Measurements from ENCODE around the gene PARVA. TPM values are rescaled to one million over a fixed set of nuclear protein-coding genes. Genes with fewer than 3 reads are reported as not detected.

PARVA gene
- total RNA-seq, 2 experiments from 2014 or later: 0.61 to 0.65 TPM

GRCh38 chr11:12456651-12457579, 79.5 kb downstream of the PARVA start:
- Mint-ChIP-seq H3K27me3 (no peaks in the 10 kb centered on the region), H3K27ac (no peak overlapping the region), H3K4me1 (no peaks in the 10 kb centered on the region), H3K9me3 (no peaks in the 10 kb centered on the region), H3K36me3 (no peaks in the 10 kb centered on the region), H3K4me3 (no peak overlapping the region)
- no peak for DNase-seq
- no peak for ATAC-seq (ENCODE audit: low read depth)
- POLR2A ChIA-PET: no interaction called here

- H3K4me1 Mint-ChIP-seq: no peaks in the 10 kb centered on the region
- H3K27ac Mint-ChIP-seq: no peak overlapping the region
- POLR2A ChIA-PET: no interaction called here
- no peaks in the 10 kb centered on the region for H3K9me3 Mint-ChIP-seq
- ATAC-seq (ENCODE audit: low read depth): no peak
- no peak for DNase-seq
- H3K36me3 Mint-ChIP-seq: no peaks in the 10 kb centered on the region
- H3K4me3 Mint-ChIP-seq: no peak overlapping the region
- peaks cover 3% of the 10 kb centered on the region for H3K27me3 Mint-ChIP-seq
These were observed 80.7 kb downstream of the PARVA start for GRCh38 chr11:12458042-12458441.

GRCh38 chr11:12459374-12459773, 82.0 kb downstream of the PARVA start:
- DNase-seq: no peak
- Mint-ChIP-seq H3K9me3 (peaks cover 2% of the 10 kb centered on the region), H3K27me3 (peaks cover 5% of the 10 kb centered on the region), H3K4me3 (no peak overlapping the region), H3K36me3 (no peaks in the 10 kb centered on the region), H3K27ac (no peak overlapping the region), H3K4me1 (no peaks in the 10 kb centered on the region)
- ATAC-seq (ENCODE audit: low read depth): no peak
- POLR2A ChIA-PET: no interaction called here

- ATAC-seq (ENCODE audit: low read depth): no peak
- H3K4me3 Mint-ChIP-seq: no peak overlapping the region
- no peaks in the 10 kb centered on the region for H3K36me3 Mint-ChIP-seq
- H3K27me3 Mint-ChIP-seq: peaks cover 5% of the 10 kb centered on the region
- no peak overlapping the region for H3K27ac Mint-ChIP-seq
- no peaks in the 10 kb centered on the region for H3K4me1 Mint-ChIP-seq
- POLR2A ChIA-PET: no interaction called here
- H3K9me3 Mint-ChIP-seq: peaks cover 3% of the 10 kb centered on the region
- DNase-seq: no peak
These were observed 82.6 kb downstream of the PARVA start for GRCh38 chr11:12459865-12460444.

- Mint-ChIP-seq H3K4me3 (no peak overlapping the region), H3K9me3 (peaks cover 3% of the 10 kb centered on the region)
- POLR2A ChIA-PET: no interaction called here
These were observed 83.1 kb downstream of the PARVA start for GRCh38 chr11:12460466-12460865.

GRCh38 chr11:12461516-12461915, 84.1 kb downstream of the PARVA start:
- ATAC-seq (ENCODE audit: low read depth): no peak
- H3K36me3 Mint-ChIP-seq: no peaks in the 10 kb centered on the region

More at GRCh38 chr11:12460466-12460865, 83.1 kb downstream of the PARVA start:
- H3K27ac Mint-ChIP-seq: no peak overlapping the region
- peaks cover 5% of the 10 kb centered on the region for H3K27me3 Mint-ChIP-seq
- H3K36me3 Mint-ChIP-seq: no peaks in the 10 kb centered on the region
- no peak for DNase-seq
- H3K4me1 Mint-ChIP-seq: no peaks in the 10 kb centered on the region
- no peak for ATAC-seq (ENCODE audit: low read depth)

GRCh38 chr11:12464303-12464702, 86.9 kb downstream of the PARVA start:
- Mint-ChIP-seq H3K27me3 (peaks cover 5% of the 10 kb centered on the region), H3K4me1 (no peaks in the 10 kb centered on the region), H3K4me3 (no peak overlapping the region), H3K36me3 (no peaks in the 10 kb centered on the region), H3K9me3 (peaks cover 3% of the 10 kb centered on the region), H3K27ac (no peak overlapping the region)
- POLR2A ChIA-PET: no interaction called here
- no peak for DNase-seq
- no peak for ATAC-seq (ENCODE audit: low read depth)

More at GRCh38 chr11:12461516-12461915, 84.1 kb downstream of the PARVA start:
- H3K27me3 Mint-ChIP-seq: peaks cover 5% of the 10 kb centered on the region
- no peaks in the 10 kb centered on the region for H3K4me1 Mint-ChIP-seq
- no peak for DNase-seq
- H3K27ac Mint-ChIP-seq: no peak overlapping the region
- POLR2A ChIA-PET: no interaction called here
- peaks cover 3% of the 10 kb centered on the region for H3K9me3 Mint-ChIP-seq
- H3K4me3 Mint-ChIP-seq: no peak overlapping the region

- no peak overlapping the region for H3K27ac Mint-ChIP-seq
- H3K4me1 Mint-ChIP-seq: no peaks in the 10 kb centered on the region
- POLR2A ChIA-PET: no interaction called here
- ATAC-seq (ENCODE audit: low read depth) (no peak), DNase-seq (no peak)
- H3K4me3 Mint-ChIP-seq: no peak overlapping the region
- H3K36me3 Mint-ChIP-seq: no peaks in the 10 kb centered on the region
- peaks cover 3% of the 10 kb centered on the region for H3K9me3 Mint-ChIP-seq
- peaks cover 5% of the 10 kb centered on the region for H3K27me3 Mint-ChIP-seq
These were observed 88.0 kb downstream of the PARVA start for GRCh38 chr11:12465332-12465731.

- DNase-seq (no peak), ATAC-seq (ENCODE audit: low read depth) (no peak)
- Mint-ChIP-seq H3K27ac (no peak overlapping the region), H3K27me3 (peaks cover 2% of the 10 kb centered on the region), H3K4me1 (no peaks in the 10 kb centered on the region), H3K36me3 (no peaks in the 10 kb centered on the region), H3K4me3 (no peak overlapping the region), H3K9me3 (peaks cover 3% of the 10 kb centered on the region)
- POLR2A ChIA-PET: no interaction called here
These were observed 90.2 kb downstream of the PARVA start for GRCh38 chr11:12467610-12468009.

- H3K4me1 Mint-ChIP-seq: no peaks in the 10 kb centered on the region
- POLR2A ChIA-PET: no interaction called here
- peaks cover under 1% of the 10 kb centered on the region for H3K9me3 Mint-ChIP-seq
- no peak for DNase-seq
- ATAC-seq (ENCODE audit: low read depth): no peak
- H3K36me3 Mint-ChIP-seq: no peaks in the 10 kb centered on the region
- H3K27ac Mint-ChIP-seq: no peak overlapping the region
- no peaks in the 10 kb centered on the region for H3K27me3 Mint-ChIP-seq
- H3K4me3 Mint-ChIP-seq: no peak overlapping the region
These were observed 92.1 kb downstream of the PARVA start for GRCh38 chr11:12469451-12469850.

- DNase-seq: no peak
- no peaks in the 10 kb centered on the region for H3K9me3 Mint-ChIP-seq
- H3K27me3 Mint-ChIP-seq: no peaks in the 10 kb centered on the region
- H3K27ac Mint-ChIP-seq: no peak overlapping the region
- ATAC-seq (ENCODE audit: low read depth): no peak
- H3K4me3 Mint-ChIP-seq: no peak overlapping the region
- H3K4me1 Mint-ChIP-seq: no peaks in the 10 kb centered on the region
- H3K36me3 Mint-ChIP-seq: no peaks in the 10 kb centered on the region
- POLR2A ChIA-PET: no interaction called here
These were observed 92.9 kb downstream of the PARVA start for GRCh38 chr11:12470236-12470635.

- H3K9me3 Mint-ChIP-seq: no peaks in the 10 kb centered on the region
- no peak overlapping the region for H3K4me3 Mint-ChIP-seq
- H3K27me3 Mint-ChIP-seq: no peaks in the 10 kb centered on the region
- H3K36me3 Mint-ChIP-seq: no peaks in the 10 kb centered on the region
- no peak for ATAC-seq (ENCODE audit: low read depth)
- H3K4me1 Mint-ChIP-seq: no peaks in the 10 kb centered on the region
- no peak for DNase-seq
- no peak overlapping the region for H3K27ac Mint-ChIP-seq
- POLR2A ChIA-PET: interaction anchor here (0.5 kb wide), 1 partner anchor 311 kb away, joined by 5 read pairs; no protein-coding TSS in a partner anchor
These were observed 95.1 kb downstream of the PARVA start for GRCh38 chr11:12472401-12473005.

GRCh38 chr11:12473381-12473780, 96.0 kb downstream of the PARVA start:
- H3K27ac Mint-ChIP-seq: no peak overlapping the region
- H3K4me3 Mint-ChIP-seq: no peak overlapping the region
- no peaks in the 10 kb centered on the region for H3K27me3 Mint-ChIP-seq
- POLR2A ChIA-PET: no interaction called here
- no peaks in the 10 kb centered on the region for H3K36me3 Mint-ChIP-seq
- ATAC-seq (ENCODE audit: low read depth) (no peak), DNase-seq (no peak)
- H3K4me1 Mint-ChIP-seq: no peaks in the 10 kb centered on the region
- no peaks in the 10 kb centered on the region for H3K9me3 Mint-ChIP-seq

GRCh38 chr11:12474871-12475270, 97.5 kb downstream of the PARVA start:
- Mint-ChIP-seq H3K36me3 (no peaks in the 10 kb centered on the region), H3K4me3 (no peak overlapping the region)

More at GRCh38 chr11:12474871-12475270, 97.5 kb downstream of the PARVA start:
- no peak for ATAC-seq (ENCODE audit: low read depth)
- Mint-ChIP-seq H3K4me1 (no peaks in the 10 kb centered on the region), H3K27me3 (no peaks in the 10 kb centered on the region), H3K27ac (no peak overlapping the region), H3K9me3 (no peaks in the 10 kb centered on the region)
- DNase-seq: no peak
- POLR2A ChIA-PET: no interaction called here
